Bronchial epithelial cell (primary cell): Measurements from ENCODE around the gene MRPL21. TPM values are rescaled to one million over a fixed set of nuclear protein-coding genes. Genes with fewer than 3 reads are reported as not detected.

Experiments
- DNase-seq: peaks from one replicate; pipeline ENCODE4 v3.0.0-alpha.2; 2010; ENCODE audit warnings: low read depth
- FAIRE-seq: peaks from 2 replicates; lab custom pipeline; 2011; peaks lifted over from hg19 to GRCh38; lab: Jason Lieb, UNC
- H3K27me3 ChIP-seq: 2 replicates; pipeline ENCODE4 v1.5.1; 2011; ENCODE audit warnings: low read length; ENCODE audit not compliant: control insufficient read depth, insufficient read depth
- H3K36me3 ChIP-seq: 2 replicates; pipeline ENCODE4 v1.5.1; 2011; ENCODE audit warnings: low read length; ENCODE audit not compliant: control insufficient read depth, insufficient read depth
- H3K4me3 ChIP-seq: 2 replicates; pipeline ENCODE4 v1.5.1; 2011; ENCODE audit warnings: mild to moderate bottlenecking, low read depth, low read length, control low read depth
- total RNA-seq: library from RNA; depleted of rRNA; stranded (reverse); fragments of >200 nt; gene quantifications from 2 replicates; pipeline ENCODE4 v1.2.1, GENCODE V29; 2014
- TF ChIP-seq, protein P1 (sequence below): IDR thresholded peaks from 2 replicates; pipeline ENCODE4 v1.5.1; 2011; ENCODE audit warnings: mild to moderate bottlenecking, moderate library complexity, low read length, control low read depth, inconsistent platforms; ENCODE audit not compliant: insufficient read depth, severe bottlenecking

MRPL21 gene
- total RNA-seq, 1 donor from 2014 or later, result 65.0 TPM

DNA sequence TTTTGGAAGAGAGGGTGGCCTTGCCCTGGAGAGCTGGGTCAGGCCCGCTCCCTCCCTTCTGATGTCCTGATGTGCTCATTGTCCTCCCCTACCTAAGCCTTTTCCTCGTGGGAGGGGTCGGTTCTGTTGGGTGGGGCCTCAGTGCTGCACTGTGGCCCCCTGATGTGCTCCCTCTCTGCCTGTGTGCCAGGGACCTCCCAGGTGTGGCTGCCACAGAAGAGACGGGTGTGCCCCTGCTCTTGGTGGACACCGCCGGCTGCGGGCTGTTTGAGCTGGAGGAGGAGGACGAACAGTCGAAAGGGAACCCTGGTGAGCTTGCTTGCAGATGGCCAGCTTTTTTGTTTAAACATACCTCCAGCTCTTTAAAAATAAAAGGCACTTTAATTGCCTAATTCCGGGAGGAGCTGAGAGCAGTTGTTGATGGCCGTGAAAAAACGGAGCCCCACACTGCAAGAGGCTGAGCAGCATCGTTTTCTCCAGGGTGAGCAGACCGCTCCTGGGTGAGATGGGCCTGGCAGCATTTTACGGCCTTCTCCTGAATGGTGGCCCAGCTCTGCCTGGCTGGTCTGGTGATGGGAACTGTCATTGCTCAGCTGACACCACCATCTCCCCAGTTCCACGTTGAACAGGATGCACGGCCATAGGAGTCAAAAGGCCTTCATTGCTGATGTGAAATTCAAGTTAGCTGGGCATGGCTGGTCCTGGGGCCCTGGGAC, 30.1 kb upstream of the MRPL21 start:
- H3K27me3 ChIP-seq, result no peaks in the 10 kb centered on the region
- no peak for DNase-seq
- TF ChIP-seq, protein P1, sequence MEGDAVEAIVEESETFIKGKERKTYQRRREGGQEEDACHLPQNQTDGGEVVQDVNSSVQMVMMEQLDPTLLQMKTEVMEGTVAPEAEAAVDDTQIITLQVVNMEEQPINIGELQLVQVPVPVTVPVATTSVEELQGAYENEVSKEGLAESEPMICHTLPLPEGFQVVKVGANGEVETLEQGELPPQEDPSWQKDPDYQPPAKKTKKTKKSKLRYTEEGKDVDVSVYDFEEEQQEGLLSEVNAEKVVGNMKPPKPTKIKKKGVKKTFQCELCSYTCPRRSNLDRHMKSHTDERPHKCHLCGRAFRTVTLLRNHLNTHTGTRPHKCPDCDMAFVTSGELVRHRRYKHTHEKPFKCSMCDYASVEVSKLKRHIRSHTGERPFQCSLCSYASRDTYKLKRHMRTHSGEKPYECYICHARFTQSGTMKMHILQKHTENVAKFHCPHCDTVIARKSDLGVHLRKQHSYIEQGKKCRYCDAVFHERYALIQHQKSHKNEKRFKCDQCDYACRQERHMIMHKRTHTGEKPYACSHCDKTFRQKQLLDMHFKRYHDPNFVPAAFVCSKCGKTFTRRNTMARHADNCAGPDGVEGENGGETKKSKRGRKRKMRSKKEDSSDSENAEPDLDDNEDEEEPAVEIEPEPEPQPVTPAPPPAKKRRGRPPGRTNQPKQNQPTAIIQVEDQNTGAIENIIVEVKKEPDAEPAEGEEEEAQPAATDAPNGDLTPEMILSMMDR, result no peak
- no peak overlapping the region for H3K4me3 ChIP-seq
- H3K36me3 ChIP-seq, result peaks cover 20% of the 10 kb centered on the region
- no peak for FAIRE-seq

DNA sequence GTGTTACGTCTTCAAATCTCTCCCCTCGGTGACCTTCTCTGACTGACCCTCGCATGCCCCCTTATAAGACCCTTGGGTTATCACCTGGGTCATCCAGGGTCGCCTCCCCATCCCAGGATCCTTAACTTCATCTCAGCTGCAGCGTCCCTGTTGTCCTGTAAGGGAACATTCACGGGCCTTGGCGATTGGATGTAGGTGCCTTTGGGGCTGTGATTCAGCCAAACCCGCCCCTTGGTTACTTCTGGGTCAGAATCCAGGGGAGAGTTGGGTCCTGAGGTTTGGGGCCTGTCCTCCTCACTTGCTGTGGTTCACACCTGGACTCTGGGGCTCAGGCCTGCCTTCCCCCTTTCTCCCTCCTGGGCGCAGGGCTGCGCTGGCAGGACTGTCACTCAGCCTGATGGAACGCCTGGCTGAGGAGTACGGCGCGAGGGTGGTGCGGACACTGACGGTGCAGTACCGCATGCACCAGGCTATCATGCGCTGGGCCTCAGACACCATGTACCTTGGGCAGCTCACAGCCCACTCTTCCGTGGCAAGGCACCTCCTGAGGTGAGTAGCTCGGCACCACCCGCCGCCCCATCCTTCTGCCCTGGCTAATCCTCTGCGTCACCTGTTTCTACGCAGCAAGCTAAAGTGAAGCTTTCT, 29.4 kb upstream of the MRPL21 start:
- DNase-seq, result no peak
- Histone ChIP-seq H3K36me3 (peaks cover 20% of the 10 kb centered on the region), H3K4me3 (no peak overlapping the region), H3K27me3 (no peaks in the 10 kb centered on the region)
- TF ChIP-seq, protein P1, result no peak
- FAIRE-seq, result no peak

DNA sequence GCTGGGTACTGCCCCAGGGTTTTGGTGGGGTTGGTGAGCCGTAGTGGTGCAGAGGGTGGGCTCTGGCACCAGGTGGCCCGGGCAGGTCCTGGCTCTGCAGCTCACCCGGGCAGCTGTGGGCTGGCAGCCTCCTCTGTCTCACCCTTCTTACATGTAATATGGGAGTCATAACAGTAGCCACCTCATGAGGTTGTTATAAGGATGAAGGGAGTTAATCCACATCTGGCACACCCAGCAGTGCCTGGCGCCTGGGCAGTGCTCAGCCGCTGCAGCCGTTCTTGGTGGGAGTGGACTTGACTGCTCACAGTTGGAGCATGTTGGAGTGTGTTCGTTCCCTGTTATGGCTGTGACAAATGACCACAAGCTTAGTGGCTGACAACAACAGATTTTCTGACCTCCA, 28.7 kb upstream of the MRPL21 start:
- no peak for FAIRE-seq
- TF ChIP-seq, protein P1, result no peak
- DNase-seq, result no peak
- H3K27me3 ChIP-seq, result no peaks in the 10 kb centered on the region
- H3K4me3 ChIP-seq, result no peak overlapping the region
- H3K36me3 ChIP-seq, result peaks cover 24% of the 10 kb centered on the region

DNA sequence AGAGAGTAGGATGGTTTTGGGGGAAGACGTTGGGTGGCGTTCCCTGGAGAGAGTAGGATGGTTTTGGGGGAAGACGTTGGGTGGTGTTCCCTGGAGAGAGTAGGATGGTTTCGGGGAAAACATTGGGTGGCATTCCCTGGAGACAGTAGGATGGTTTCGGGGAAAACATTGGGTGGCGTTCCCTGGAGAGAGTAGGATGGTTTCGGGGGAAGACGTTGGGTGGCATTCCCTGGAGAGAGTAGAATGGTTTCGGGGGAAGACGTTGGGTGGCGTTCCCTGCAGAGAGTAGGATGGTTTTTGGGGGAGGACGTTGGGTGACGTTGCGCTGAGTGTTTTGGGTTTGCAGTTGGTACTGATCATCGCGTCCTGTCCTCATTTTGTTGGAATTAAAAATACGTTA, 28.3 kb upstream of the MRPL21 start:
- FAIRE-seq (no peak), DNase-seq (no peak)
- Histone ChIP-seq H3K27me3 (no peaks in the 10 kb centered on the region), H3K4me3 (no peak overlapping the region), H3K36me3 (peaks cover 24% of the 10 kb centered on the region)
- TF ChIP-seq, protein P1, result no peak

DNA sequence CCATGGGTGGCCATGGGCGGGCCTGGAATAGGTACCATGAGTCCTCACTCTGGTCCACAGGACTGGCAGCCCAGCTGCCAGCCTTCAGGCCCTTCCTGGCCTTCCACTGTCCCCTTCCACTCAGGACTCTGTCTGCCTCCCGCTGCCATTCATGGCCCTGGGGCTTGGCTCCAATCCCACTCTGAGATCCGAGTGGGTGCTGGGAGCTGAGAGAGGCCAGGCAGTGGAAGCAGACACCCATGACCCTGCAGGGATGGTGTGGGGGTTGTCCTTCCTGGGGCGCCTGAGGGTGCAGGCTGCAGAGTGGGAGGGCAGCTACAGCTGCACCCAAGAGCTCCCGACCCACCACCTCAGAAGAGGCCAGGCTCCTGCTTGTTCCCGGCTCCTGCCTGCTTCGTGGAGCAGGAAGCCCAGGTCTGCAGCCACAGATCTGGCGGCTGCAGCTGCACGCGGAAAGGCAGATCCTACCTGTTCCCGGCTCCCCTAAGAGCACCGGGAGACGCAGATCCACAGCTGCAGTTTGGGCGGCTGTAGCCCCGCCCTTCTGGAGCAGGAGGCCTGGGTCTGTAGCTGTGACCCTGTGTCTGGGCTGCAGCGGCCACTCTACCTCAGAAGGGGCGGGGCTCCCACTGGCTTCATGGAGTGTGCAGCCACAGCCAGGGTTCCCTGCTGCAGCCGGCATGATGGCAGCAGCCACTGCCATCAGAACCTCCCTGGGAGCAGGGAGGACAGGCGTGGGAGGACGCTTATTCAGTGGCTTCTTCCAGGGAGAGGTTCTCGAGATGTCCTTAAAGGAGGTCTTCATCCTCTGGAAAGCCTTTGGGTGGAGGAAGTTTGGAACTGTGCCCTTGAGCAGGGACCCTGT, 27.6 kb upstream of the MRPL21 start:
- Histone ChIP-seq H3K36me3 (peaks cover 22% of the 10 kb centered on the region), H3K4me3 (no peak overlapping the region), H3K27me3 (no peaks in the 10 kb centered on the region)
- DNase-seq (no peak), FAIRE-seq (no peak)
- TF ChIP-seq, protein P1, result no peak
